Endothelial cell of umbilical vein (primary cell): Measurements from ENCODE around the gene C9orf72. TPM values are rescaled to one million over a fixed set of nuclear protein-coding genes. Genes with fewer than 3 reads are reported as not detected.

Experiments
- BruUV-seq: library from RNA; stranded (reverse); fragments of 400-500 nt; replicated peaks from 2 replicates; lab custom pipeline; 2021; lab: Mats Ljungman, UMichigan
- CTCF ChIA-PET: fragments of 300-600, 350-600 bp; sonication (Branson Sonifier 250); formaldehyde crosslinking; loops from one replicate; lab custom pipeline; 2021; ENCODE audit warnings: antibody characterized with exemption, inconsistent platforms; lab: Charles Lee
- POLR2A ChIA-PET: fragments of 300-600, 350-600 bp; sonication (Branson Sonifier 250); formaldehyde crosslinking; loops from one replicate; lab custom pipeline; 2021; ENCODE audit warnings: antibody characterized with exemption, inconsistent platforms; lab: Charles Lee
- DNase-seq: peaks from one replicate; pipeline ENCODE4 v3.0.0-alpha.2; 2011; ENCODE audit warnings: low read depth, low spot score
- FAIRE-seq: peaks from 2 replicates; lab custom pipeline; 2011; peaks lifted over from hg19 to GRCh38; lab: Jason Lieb, UNC
- H2AFZ ChIP-seq: 2 replicates; pipeline ENCODE4 v1.6.0; 2012; ENCODE audit warnings: low read depth, low read length, control low read depth, inconsistent platforms
- H3K27ac ChIP-seq: 2 replicates; pipeline ENCODE4 v1.5.1; 2011; ENCODE audit warnings: low read depth, mild to moderate bottlenecking, control low read depth, low read length, moderate library complexity; ENCODE audit not compliant: insufficient read depth
- H3K27me3 ChIP-seq, 2 experiments: 2 replicates each; pipeline versions ENCODE4 v1.6.0 to v1.6.1; 2011; ENCODE audit warnings: low read length in 2 of 2, mixed read lengths in 1 of 2; ENCODE audit not compliant: control insufficient read depth in 2 of 2, insufficient read depth in 2 of 2
- H3K36me3 ChIP-seq, 2 experiments: 2 replicates in 1 of 2; 3 replicates in 1 of 2; pipeline ENCODE4 v1.5.1; 2011; ENCODE audit warnings: low read length in 2 of 2, mild to moderate bottlenecking in 1 of 2, moderate library complexity in 1 of 2; ENCODE audit not compliant: control insufficient read depth in 2 of 2, insufficient read depth in 2 of 2; ENCODE audit errors: extremely low read depth in 1 of 2
- H3K4me1 ChIP-seq: 3 replicates; pipeline ENCODE4 v1.5.1; 2011; ENCODE audit warnings: mild to moderate bottlenecking, low read length; ENCODE audit not compliant: control insufficient read depth, insufficient read depth; ENCODE audit errors: extremely low read depth
- H3K4me2 ChIP-seq: 2 replicates; pipeline ENCODE4 v1.6.1; 2011; ENCODE audit warnings: low read length, control low read depth, mixed read lengths; ENCODE audit not compliant: insufficient read depth
- H3K4me3 ChIP-seq, 3 experiments: fragments of 200-600 bp in 1 of 3; sonication (generic), shearing (Covaris generic) in 1 of 3; replicated peaks in 1 of 3; 2 replicates each; pipeline ENCODE4 v1.5.1; 2011 to 2016; ENCODE audit warnings: control low read depth in 3 of 3, low read length in 3 of 3, mild to moderate bottlenecking in 2 of 3, inconsistent platforms in 1 of 3, low read depth in 1 of 3, moderate library complexity in 1 of 3; ENCODE audit not compliant: insufficient read depth in 1 of 3
- H3K79me2 ChIP-seq: 2 replicates; pipeline ENCODE4 v1.6.0; 2012; ENCODE audit warnings: low read length, inconsistent platforms; ENCODE audit not compliant: control insufficient read depth, insufficient read depth
- H3K9ac ChIP-seq: replicated peaks from 2 replicates; pipeline ENCODE3; 2011; ENCODE audit warnings: low read length, control low read depth; ENCODE audit not compliant: insufficient read depth; ENCODE audit errors: extremely low read depth
- H3K9me1 ChIP-seq: replicated peaks from 3 replicates; pipeline ENCODE4 v1.6.0; 2011; ENCODE audit warnings: mild to moderate bottlenecking, low read length; ENCODE audit not compliant: control insufficient read depth, insufficient read depth; ENCODE audit errors: extremely low read depth
- H3K9me3 ChIP-seq: replicated peaks from 2 replicates; pipeline ENCODE4 v1.5.1; 2012; ENCODE audit warnings: low read length, inconsistent platforms; ENCODE audit not compliant: control insufficient read depth, insufficient read depth
- H4K20me1 ChIP-seq: replicated peaks from 2 replicates; pipeline ENCODE3; 2011; ENCODE audit warnings: mild to moderate bottlenecking, low read length; ENCODE audit not compliant: control insufficient read depth, insufficient read depth; ENCODE audit errors: extremely low read depth
- EZH2 ChIP-seq: IDR thresholded peaks from 2 replicates; pipeline ENCODE4 v1.6.1; 2012; ENCODE audit warnings: borderline replicate concordance, low read depth, mild to moderate bottlenecking, moderate library complexity, low read length, inconsistent platforms; ENCODE audit not compliant: severe bottlenecking
- FOS ChIP-seq: IDR thresholded peaks from 2 replicates; pipeline ENCODE4 v1.6.1; 2011; ENCODE audit warnings: mild to moderate bottlenecking, low read length, moderate library complexity, borderline replicate concordance; ENCODE audit not compliant: insufficient read depth
- GATA2 ChIP-seq: IDR thresholded peaks from 2 replicates; pipeline ENCODE4 v1.7.0; 2011; ENCODE audit warnings: low read depth, mild to moderate bottlenecking, moderate library complexity, mixed read lengths, low read length; ENCODE audit not compliant: insufficient read length, insufficient read depth
- JUN ChIP-seq: IDR thresholded peaks from 2 replicates; pipeline ENCODE4 v1.6.1; 2011; ENCODE audit warnings: borderline replicate concordance, low read depth; ENCODE audit not compliant: insufficient read length, insufficient read depth
- MAX ChIP-seq: IDR thresholded peaks from 2 replicates; pipeline ENCODE4 v1.6.1; 2011; ENCODE audit not compliant: insufficient read depth, insufficient read length
- MYC ChIP-seq: IDR thresholded peaks from one replicate; pipeline ENCODE4 v1.6.1; 2011; ENCODE audit warnings: mild to moderate bottlenecking, low read depth, low read length
- POLR2A ChIP-seq: IDR thresholded peaks from 2 replicates; pipeline ENCODE4 v1.6.1; 2012; ENCODE audit warnings: low read depth, mild to moderate bottlenecking, control low read depth, low read length
- POLR2AphosphoS5 ChIP-seq: IDR thresholded peaks from 2 replicates; pipeline ENCODE4 v1.6.1; 2012; ENCODE audit warnings: low read depth, mild to moderate bottlenecking, control low read depth, low read length, moderate library complexity; ENCODE audit not compliant: insufficient read depth
- dilution Hi-C: fragments of 300-500 bp; cut with MboI; formaldehyde crosslinking; loops from one replicate; pipeline ENCODE4 v1.15.0; 2019; ENCODE audit warnings: low sequenced_read_pairs; ENCODE audit not compliant: extremely low pct_ligation_motif_present
- intact Hi-C: fragments of 100-400 bp; cut with micrococcal nuclease; formaldehyde crosslinking; loops from one replicate; pipeline ENCODE4 v1.10.0; 2022
- polyA plus RNA-seq, 4 experiments: library from polyadenylated mRNA; depleted of rRNA in 3 of 4; stranded (reverse) in 3 of 4; unstranded in 1 of 4; fragments of >200 nt; gene quantifications; 2 replicates each; pipeline versions ENCODE4 v1.2.1 to v1.2.3, GENCODE V29; 2011 to 2012; ENCODE audit warnings: missing spikeins in 1 of 4
- total RNA-seq: library from RNA; stranded (reverse); gene quantifications from 2 replicates; pipeline ENCODE4 v1.2.3, GENCODE V29; 2021
- TF ChIP-seq, protein P1 (sequence below), 2 donors: IDR thresholded peaks; 1 replicate in 1 of 2; 2 replicates in 1 of 2; pipeline ENCODE4 v1.5.1; 2011; ENCODE audit warnings: low read length in 2 of 2, mild to moderate bottlenecking in 2 of 2, moderate library complexity in 2 of 2, control low read depth in 1 of 2, inconsistent platforms in 1 of 2, low read depth in 1 of 2; ENCODE audit not compliant: insufficient read depth in 1 of 2; ENCODE audit errors: extremely low read depth in 1 of 2

Gene C9orf72
- total and polyA plus RNA-seq, 2 donors (not counting 3 experiments of a cell fraction or from before 2014, with no cell fraction given) = 2.7 to 7.3 TPM

DNA sequence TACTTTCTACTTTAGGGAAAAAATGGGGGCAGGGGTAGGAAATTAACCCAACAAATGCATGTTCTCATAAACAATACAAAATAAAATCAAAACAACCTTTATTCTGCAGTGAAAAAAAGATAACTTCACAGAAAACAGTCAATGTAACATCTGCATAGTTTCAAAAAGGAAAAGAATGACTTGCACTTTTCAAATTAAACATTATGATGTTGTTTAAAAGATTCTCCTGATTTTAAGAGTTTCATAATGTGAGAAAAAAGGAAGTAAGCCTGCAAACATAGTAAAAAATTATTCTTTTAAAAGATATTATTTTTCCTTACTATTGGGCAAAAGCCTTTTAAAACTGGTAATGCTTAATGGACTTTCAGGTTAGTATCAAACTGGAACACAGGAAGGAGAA, 7.6 kb downstream of the C9orf72 start:
- ChIA-PET POLR2A (no interaction called here), CTCF (interaction anchor here (1.2 kb wide), 1 partner anchor 36 kb away, joined by 4 read pairs; the partner anchor contains the start of gene MOB3B)
- Histone ChIP-seq H3K9ac (no peak overlapping the region), H3K27me3 (no peaks in the 10 kb centered on the region), H3K4me1 (no peaks in the 10 kb centered on the region), H3K4me3 (no peak overlapping the region), H2AFZ (no peak overlapping the region), H3K9me3 (no peaks in the 10 kb centered on the region), H3K27ac (no peak overlapping the region), H3K36me3 (no peaks in the 10 kb centered on the region), H4K20me1 (no peaks in the 10 kb centered on the region), H3K4me2 (no peak overlapping the region), H3K9me1 (no peaks in the 10 kb centered on the region), H3K79me2 (no peaks in the 10 kb centered on the region)
- DNase-seq = no peak
- BruUV-seq = no TSS peak
- dilution Hi-C loops (no loop called here), intact Hi-C loops (no loop called here)
- TF ChIP-seq JUN (no peak), FOS (no peak), EZH2 (no peak), MYC (no peak), MAX (no peak), POLR2A (no peak), GATA2 (no peak), POLR2AphosphoS5 (no peak)
- TF ChIP-seq, protein P1, sequence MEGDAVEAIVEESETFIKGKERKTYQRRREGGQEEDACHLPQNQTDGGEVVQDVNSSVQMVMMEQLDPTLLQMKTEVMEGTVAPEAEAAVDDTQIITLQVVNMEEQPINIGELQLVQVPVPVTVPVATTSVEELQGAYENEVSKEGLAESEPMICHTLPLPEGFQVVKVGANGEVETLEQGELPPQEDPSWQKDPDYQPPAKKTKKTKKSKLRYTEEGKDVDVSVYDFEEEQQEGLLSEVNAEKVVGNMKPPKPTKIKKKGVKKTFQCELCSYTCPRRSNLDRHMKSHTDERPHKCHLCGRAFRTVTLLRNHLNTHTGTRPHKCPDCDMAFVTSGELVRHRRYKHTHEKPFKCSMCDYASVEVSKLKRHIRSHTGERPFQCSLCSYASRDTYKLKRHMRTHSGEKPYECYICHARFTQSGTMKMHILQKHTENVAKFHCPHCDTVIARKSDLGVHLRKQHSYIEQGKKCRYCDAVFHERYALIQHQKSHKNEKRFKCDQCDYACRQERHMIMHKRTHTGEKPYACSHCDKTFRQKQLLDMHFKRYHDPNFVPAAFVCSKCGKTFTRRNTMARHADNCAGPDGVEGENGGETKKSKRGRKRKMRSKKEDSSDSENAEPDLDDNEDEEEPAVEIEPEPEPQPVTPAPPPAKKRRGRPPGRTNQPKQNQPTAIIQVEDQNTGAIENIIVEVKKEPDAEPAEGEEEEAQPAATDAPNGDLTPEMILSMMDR (IDR thresholded peaks at IDR 0.05; ENCODE audit: extremely low read depth in 1 of 2, insufficient read depth in 1 of 2, low read depth in 1 of 2, low read length in 2 of 2) = no peak
- no peak for FAIRE-seq
